WTC11 (cell line): Measurements from ENCODE around the gene PDE3B. TPM values are rescaled to one million over a fixed set of nuclear protein-coding genes. Genes with fewer than 3 reads are reported as not detected.

Experiments
- ATAC-seq: fragments of 200-7000 bp; cut with Tn5 transposase; 2 replicates; pipeline ENCODE4 v1.10.0; 2021; ENCODE audit warnings: mild to moderate bottlenecking, moderate library complexity
- CTCF ChIA-PET: fragments of 300-600 bp; sonication (Branson Sonifier 250); formaldehyde crosslinking; loops from one replicate; lab custom pipeline; 2021; ENCODE audit warnings: antibody characterized with exemption; lab: Charles Lee
- POLR2A ChIA-PET: fragments of 350-600 bp; sonication (Branson Sonifier 250); formaldehyde crosslinking; loops from one replicate; lab custom pipeline; 2021; ENCODE audit warnings: antibody characterized with exemption; lab: Charles Lee
- DNase-seq: peaks from one replicate; pipeline ENCODE4 v3.0.0; 2021; ENCODE audit warnings: low spot score
- H3K27ac Mint-ChIP-seq: 2 replicates; pipeline ENCODE4 v1.8.0; 2021; ENCODE audit warnings: mixed read lengths
- H3K27me3 Mint-ChIP-seq: 2 replicates; pipeline ENCODE4 v1.8.0; 2021; ENCODE audit warnings: low read depth, mild to moderate bottlenecking, moderate library complexity, mixed read lengths
- H3K36me3 Mint-ChIP-seq: 2 replicates; pipeline ENCODE4 v1.8.0; 2021; ENCODE audit warnings: mixed read lengths
- H3K4me1 Mint-ChIP-seq: 2 replicates; pipeline ENCODE4 v1.8.0; 2022; ENCODE audit warnings: mixed read lengths
- H3K4me3 Mint-ChIP-seq: 2 replicates; pipeline ENCODE4 v1.8.0; 2021; ENCODE audit warnings: mild to moderate bottlenecking, moderate library complexity, mixed read lengths
- H3K9me3 Mint-ChIP-seq: 2 replicates; pipeline ENCODE4 v1.8.0; 2021; ENCODE audit warnings: mixed read lengths
- ATF3 ChIP-seq: sonication (generic); formaldehyde crosslinking; conservative IDR thresholded peaks from 2 replicates; pipeline ENCODE4 v1.8.1; 2022; ENCODE audit warnings: mild to moderate bottlenecking, missing genetic modification reagents
- ETV6 ChIP-seq: sonication (generic); formaldehyde crosslinking; IDR thresholded peaks from 2 replicates; pipeline ENCODE4 v1.8.1; 2022; ENCODE audit warnings: mild to moderate bottlenecking, missing genetic modification reagents
- HMGA2 ChIP-seq: fragments of 250-450 bp; sonication (Bioruptor Pico); IDR thresholded peaks from 2 replicates; pipeline ENCODE4 v1.4.0; 2021; ENCODE audit warnings: mild to moderate bottlenecking, moderate library complexity
- HMGXB4 ChIP-seq: sonication (generic); formaldehyde crosslinking; IDR thresholded peaks from 2 replicates; pipeline ENCODE4 v1.8.1; 2023; ENCODE audit warnings: mild to moderate bottlenecking, moderate library complexity, missing genetic modification reagents
- IRF2 ChIP-seq: sonication (generic); formaldehyde crosslinking; IDR thresholded peaks from 2 replicates; pipeline ENCODE4 v1.8.0; 2022; ENCODE audit warnings: low read depth, missing genetic modification reagents, borderline replicate concordance
- NR1H2 ChIP-seq: sonication (generic); formaldehyde crosslinking; IDR thresholded peaks from 2 replicates; pipeline ENCODE4 v1.9.0; 2021; ENCODE audit warnings: mild to moderate bottlenecking, moderate library complexity, missing genetic modification reagents
- NR3C1 ChIP-seq: sonication (generic); formaldehyde crosslinking; conservative IDR thresholded peaks from 2 replicates; pipeline ENCODE4 v1.8.1; 2023; ENCODE audit warnings: low read depth, mild to moderate bottlenecking, missing genetic modification reagents
- SMAD4 ChIP-seq: sonication (generic); formaldehyde crosslinking; IDR thresholded peaks from 2 replicates; pipeline ENCODE4 v1.8.0; 2022; ENCODE audit warnings: mild to moderate bottlenecking, missing genetic modification reagents
- SP1 ChIP-seq: sonication (generic); formaldehyde crosslinking; conservative IDR thresholded peaks from 2 replicates; pipeline ENCODE4 v1.8.1; 2022; ENCODE audit warnings: missing genetic modification reagents
- STAT6 ChIP-seq: sonication (generic); formaldehyde crosslinking; conservative IDR thresholded peaks from 2 replicates; pipeline ENCODE4 v1.8.1; 2023; ENCODE audit warnings: mild to moderate bottlenecking, low read depth, missing genetic modification reagents, moderate library complexity
- TEAD1 ChIP-seq: sonication (generic); formaldehyde crosslinking; IDR thresholded peaks from 2 replicates; pipeline ENCODE4 v1.8.0; 2022; ENCODE audit warnings: mild to moderate bottlenecking, missing genetic modification reagents
- TEAD4 ChIP-seq: sonication (generic); formaldehyde crosslinking; IDR thresholded peaks from 2 replicates; pipeline ENCODE4 v1.8.0; 2022; ENCODE audit warnings: mild to moderate bottlenecking, missing genetic modification reagents
- USF1 ChIP-seq: sonication (generic); formaldehyde crosslinking; IDR thresholded peaks from 2 replicates; pipeline ENCODE4 v1.8.0; 2022; ENCODE audit warnings: mild to moderate bottlenecking, missing genetic modification reagents
- USF2 ChIP-seq: sonication (generic); formaldehyde crosslinking; IDR thresholded peaks from 2 replicates; pipeline ENCODE4 v1.8.1; 2023; ENCODE audit warnings: mild to moderate bottlenecking, missing genetic modification reagents, moderate library complexity
- ZBTB43 ChIP-seq: sonication (generic); formaldehyde crosslinking; IDR thresholded peaks from 2 replicates; pipeline ENCODE4 v1.8.1; 2023; ENCODE audit warnings: mild to moderate bottlenecking, missing genetic modification reagents
- ZMAT4 ChIP-seq: fragments of 250-450 bp; sonication (Bioruptor Pico); IDR thresholded peaks from 2 replicates; pipeline ENCODE4 v1.9.0; 2021; ENCODE audit warnings: mild to moderate bottlenecking
- ZNF121 ChIP-seq: sonication (generic); formaldehyde crosslinking; IDR thresholded peaks from 2 replicates; pipeline ENCODE4 v1.8.0; 2023; ENCODE audit warnings: missing genetic modification reagents
- ZNF138 ChIP-seq: sonication (generic); formaldehyde crosslinking; conservative IDR thresholded peaks from 2 replicates; pipeline ENCODE4 v1.8.1; 2022; ENCODE audit warnings: mild to moderate bottlenecking, moderate library complexity, missing genetic modification reagents
- ZNF671 ChIP-seq: fragments of 250-450 bp; sonication (Bioruptor Pico); IDR thresholded peaks from 2 replicates; pipeline ENCODE4 v1.8.0; 2021; ENCODE audit warnings: mild to moderate bottlenecking
- total RNA-seq: library from RNA; stranded (reverse); gene quantifications from 3 replicates; pipeline ENCODE4 v1.2.3, GENCODE V29; 2021

The PDE3B gene
- total RNA-seq, 1 experiment from 2014 or later, result 9.6 TPM

- peaks cover 6% of the 10 kb centered on the region for H3K9me3 Mint-ChIP-seq
- POLR2A ChIA-PET, result no interaction called here
These were observed 35.9 kb upstream of the PDE3B start for GRCh38 chr11:14607713-14608112.

GRCh38 chr11:14609902-14610301 is 33.7 kb upstream of the PDE3B start:
- CTCF ChIA-PET, result no interaction called here
- no peak for ATAC-seq
- no peaks in the 10 kb centered on the region for H3K27me3 Mint-ChIP-seq
- H3K9me3 Mint-ChIP-seq, result peaks cover 6% of the 10 kb centered on the region
- no peak overlapping the region for H3K27ac Mint-ChIP-seq
- no peak for TF ChIP-seq NR1H2
- no peak for TF ChIP-seq ZBTB43
- TF ChIP-seq USF2 (CRISPR knock-in tag), result no peak
- TF ChIP-seq TEAD1, result no peak
- TF ChIP-seq ZNF671 (CRISPR knock-in tag), result no peak
- TF ChIP-seq STAT6 (CRISPR knock-in tag), result no peak
- no peak for TF ChIP-seq TEAD4
- no peak for TF ChIP-seq SP1 (CRISPR knock-in tag)
- TF ChIP-seq USF1 (CRISPR knock-in tag), result no peak
- DNase-seq, result no peak
- H3K4me1 Mint-ChIP-seq, result no peaks in the 10 kb centered on the region
- no peak overlapping the region for H3K4me3 Mint-ChIP-seq
- POLR2A ChIA-PET, result no interaction called here
- peaks cover 8% of the 10 kb centered on the region for H3K36me3 Mint-ChIP-seq

More at GRCh38 chr11:14607713-14608112, 35.9 kb upstream of the PDE3B start:
- H3K36me3 Mint-ChIP-seq, result peaks cover 8% of the 10 kb centered on the region
- DNase-seq (no peak), ATAC-seq (no peak)
- TF ChIP-seq USF1 (CRISPR knock-in tag) (no peak), HMGXB4 (no peak), ZMAT4 (CRISPR knock-in tag) (no peak), ATF3 (CRISPR knock-in tag) (no peak), NR3C1 (CRISPR knock-in tag) (no peak), IRF2 (no peak)
- H3K27ac Mint-ChIP-seq, result no peak overlapping the region
- no peaks in the 10 kb centered on the region for H3K27me3 Mint-ChIP-seq
- H3K4me1 Mint-ChIP-seq, result no peaks in the 10 kb centered on the region
- no peak overlapping the region for H3K4me3 Mint-ChIP-seq
- CTCF ChIA-PET, result no interaction called here

- Mint-ChIP-seq H3K27me3 (no peaks in the 10 kb centered on the region), H3K36me3 (no peaks in the 10 kb centered on the region; the same call in 1 of the 2 replicates), H3K27ac (no peak overlapping the region), H3K4me1 (no peaks in the 10 kb centered on the region), H3K4me3 (no peak overlapping the region), H3K9me3 (no peaks in the 10 kb centered on the region)
- TF ChIP-seq ZNF138 (CRISPR knock-in tag) (no peak), HMGA2 (CRISPR knock-in tag) (no peak), ZNF121 (CRISPR knock-in tag) (no peak), TEAD1 (no peak), NR1H2 (no peak), SMAD4 (CRISPR knock-in tag) (no peak), ETV6 (CRISPR knock-in tag) (no peak), HMGXB4 (no peak)
- ChIA-PET POLR2A (no interaction called here), CTCF (no interaction called here)
- DNase-seq, result no peak
- ATAC-seq, result no peak
These were observed 31.7 kb upstream of the PDE3B start for GRCh38 chr11:14611939-14612338.
